ENCODE measurements around the gene CYP2W1.
"Not testable (repeated sequence)": the region's sequence is repeated elsewhere in the genome, so short reads cannot be mapped to it uniquely, and the experiment has no call there.

The CYP2W1 gene

DNA sequence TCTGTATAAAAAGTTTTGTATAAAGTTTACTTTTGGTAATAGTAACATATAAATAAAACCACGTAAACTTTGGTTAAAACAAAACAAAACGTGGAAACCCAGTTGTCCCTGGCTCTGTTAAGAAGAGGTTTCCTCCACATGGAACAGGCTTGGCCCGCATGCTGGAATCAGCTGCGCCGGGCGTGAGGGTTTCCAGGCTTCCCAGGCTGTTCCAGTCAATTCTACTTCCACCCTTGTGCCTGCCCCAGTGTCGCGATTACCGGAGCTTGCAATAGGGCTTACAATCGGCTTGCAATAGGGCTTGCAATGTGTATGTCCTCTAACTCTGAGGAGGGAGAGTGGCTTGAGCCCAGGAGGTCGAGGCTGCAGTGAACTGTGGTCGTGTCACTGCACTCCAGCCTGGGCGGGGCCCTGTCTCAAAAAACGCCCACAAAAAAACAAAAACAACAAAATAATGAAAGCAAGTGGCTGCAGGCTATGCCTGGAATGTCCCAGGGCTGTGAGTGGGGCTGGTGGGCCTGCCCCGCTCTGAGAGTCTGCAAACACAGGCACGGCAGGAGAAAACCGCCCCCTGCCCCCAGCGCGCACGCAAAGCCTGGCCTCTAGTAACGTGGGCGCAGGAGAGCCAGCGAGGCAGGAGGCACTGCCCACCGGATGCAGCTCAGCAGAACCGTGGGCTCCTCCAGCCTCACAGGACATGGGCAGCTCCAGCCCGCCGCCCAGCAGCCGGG, 16.3 kb downstream of the CYP2W1 start:
- no peak for DNase-seq

DNA sequence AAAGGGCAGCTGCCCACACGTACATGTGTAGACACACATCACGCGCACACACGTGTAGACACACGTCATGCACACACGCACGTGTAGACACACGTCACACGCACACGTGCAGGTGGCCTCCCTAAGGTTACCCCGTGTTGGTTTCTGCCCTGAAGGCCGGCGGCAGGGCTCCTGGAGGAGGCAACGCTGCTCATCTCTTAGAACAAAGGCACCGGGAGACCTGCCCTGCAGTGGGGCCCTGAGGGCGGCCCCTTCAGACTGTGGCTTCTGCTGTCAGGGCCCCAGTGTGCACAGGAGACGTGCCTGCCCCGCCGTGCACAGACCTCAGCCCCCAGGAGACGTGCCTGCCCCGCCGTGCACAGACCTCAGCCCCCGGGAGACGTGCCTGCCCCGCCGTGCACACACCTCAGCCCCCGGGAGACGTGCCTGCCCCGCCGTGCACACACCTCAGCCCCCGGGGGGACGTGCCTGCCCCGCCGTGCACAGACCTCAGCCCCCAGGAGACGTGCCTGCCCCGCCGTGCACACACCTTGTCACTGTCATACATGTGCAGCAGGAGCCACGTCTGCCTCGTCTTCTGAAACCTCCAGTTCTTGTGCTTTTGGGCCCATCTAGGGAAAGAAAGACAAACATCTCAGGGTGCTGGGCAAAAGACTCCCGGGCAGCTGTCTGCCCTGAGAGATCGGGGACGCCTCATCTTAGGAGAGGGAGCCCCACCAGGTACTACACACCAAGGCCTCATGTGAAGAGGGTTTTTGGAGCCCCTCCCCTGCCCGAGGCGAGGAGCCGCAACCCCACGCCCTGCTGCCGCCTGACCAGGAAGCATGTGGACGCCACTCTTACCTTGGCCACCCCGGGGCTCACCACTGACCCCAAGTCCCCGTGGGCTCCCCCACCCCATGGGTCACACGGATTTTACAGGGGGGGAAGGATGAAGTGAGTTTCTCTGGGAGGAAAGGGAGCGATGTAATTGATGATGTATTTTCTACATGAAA, 17.3 kb downstream of the CYP2W1 start:
- no peak for DNase-seq

DNA sequence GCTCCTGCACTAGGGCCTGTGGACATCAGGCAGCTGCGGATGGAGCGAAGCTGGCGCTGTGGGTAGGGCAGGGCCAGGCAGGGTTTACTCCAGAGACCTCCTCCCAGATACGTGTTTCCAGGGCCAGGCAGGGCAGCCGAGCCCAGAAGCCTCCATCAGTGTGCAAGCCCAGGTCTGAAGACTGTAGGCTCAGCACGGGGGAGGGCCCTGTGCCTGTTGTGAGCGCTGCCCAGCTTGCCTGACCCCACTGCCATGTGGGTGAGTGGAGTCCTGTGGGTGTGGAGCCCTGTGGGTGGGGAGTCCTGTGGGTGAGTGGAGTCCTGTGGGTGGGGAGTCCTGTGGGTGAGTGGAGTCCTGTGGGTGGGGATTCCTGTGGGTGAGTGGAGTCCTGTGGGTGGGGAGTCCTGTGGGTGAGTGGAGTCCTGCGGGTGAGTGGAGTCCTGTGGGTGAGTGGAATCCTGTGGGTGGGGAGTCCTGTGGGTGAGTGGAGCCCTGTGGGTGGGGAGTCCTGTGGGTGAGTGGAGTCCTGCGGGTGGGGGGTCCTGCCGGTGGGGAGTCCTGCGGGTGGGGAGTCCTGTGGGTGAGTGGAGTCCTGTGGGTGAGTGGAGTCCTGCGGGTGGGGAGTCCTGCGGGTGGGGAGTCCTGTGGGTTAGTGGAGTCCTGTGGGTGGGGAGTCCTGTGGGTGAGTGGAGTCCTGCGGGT, 18.2 kb downstream of the CYP2W1 start:
- not testable (repeated sequence) for DNase-seq

DNA sequence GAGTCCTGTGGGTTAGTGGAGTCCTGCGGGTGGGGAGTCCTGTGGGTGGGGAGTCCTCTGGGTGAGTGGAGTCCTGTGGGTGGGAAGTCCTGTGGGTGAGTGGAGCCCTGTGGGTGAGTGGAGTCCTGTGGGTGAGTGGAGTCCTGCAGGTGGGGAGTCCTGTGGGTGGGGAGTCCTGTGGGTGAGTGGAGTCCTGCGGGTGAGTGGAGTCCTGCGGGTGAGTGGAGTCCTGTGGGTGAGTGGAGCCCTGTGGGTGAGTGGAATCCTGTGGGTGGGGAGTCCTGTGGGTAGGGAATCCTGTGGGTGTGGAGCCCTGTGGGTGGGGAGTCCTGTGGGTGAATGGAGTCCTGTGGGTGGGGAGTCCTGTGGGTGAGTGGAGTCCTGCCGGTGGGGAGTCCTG, 19.0 kb downstream of the CYP2W1 start:
- not testable (repeated sequence) for DNase-seq

DNA sequence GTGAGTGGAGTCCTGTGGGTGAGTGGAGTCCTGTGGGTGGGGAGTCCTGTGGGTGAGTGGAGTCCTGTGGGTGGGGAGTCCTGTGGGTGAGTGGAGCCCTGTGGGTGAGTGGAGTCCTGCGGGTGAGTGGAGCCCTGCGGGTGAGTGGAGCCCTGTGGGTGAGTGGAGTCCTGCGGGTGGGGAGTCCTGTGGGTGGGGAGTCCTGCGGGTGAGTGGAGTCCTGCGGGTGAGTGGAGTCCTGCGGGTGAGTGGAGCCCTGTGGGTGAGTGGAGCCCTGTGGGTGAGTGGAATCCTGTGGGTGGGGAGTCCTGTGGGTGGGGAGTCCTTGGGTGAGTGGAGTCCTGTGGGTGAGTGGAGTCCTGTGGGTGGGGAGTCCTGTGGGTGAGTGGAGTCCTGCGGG, 19.5 kb downstream of the CYP2W1 start:
- DNase-seq, result not testable (repeated sequence)

DNA sequence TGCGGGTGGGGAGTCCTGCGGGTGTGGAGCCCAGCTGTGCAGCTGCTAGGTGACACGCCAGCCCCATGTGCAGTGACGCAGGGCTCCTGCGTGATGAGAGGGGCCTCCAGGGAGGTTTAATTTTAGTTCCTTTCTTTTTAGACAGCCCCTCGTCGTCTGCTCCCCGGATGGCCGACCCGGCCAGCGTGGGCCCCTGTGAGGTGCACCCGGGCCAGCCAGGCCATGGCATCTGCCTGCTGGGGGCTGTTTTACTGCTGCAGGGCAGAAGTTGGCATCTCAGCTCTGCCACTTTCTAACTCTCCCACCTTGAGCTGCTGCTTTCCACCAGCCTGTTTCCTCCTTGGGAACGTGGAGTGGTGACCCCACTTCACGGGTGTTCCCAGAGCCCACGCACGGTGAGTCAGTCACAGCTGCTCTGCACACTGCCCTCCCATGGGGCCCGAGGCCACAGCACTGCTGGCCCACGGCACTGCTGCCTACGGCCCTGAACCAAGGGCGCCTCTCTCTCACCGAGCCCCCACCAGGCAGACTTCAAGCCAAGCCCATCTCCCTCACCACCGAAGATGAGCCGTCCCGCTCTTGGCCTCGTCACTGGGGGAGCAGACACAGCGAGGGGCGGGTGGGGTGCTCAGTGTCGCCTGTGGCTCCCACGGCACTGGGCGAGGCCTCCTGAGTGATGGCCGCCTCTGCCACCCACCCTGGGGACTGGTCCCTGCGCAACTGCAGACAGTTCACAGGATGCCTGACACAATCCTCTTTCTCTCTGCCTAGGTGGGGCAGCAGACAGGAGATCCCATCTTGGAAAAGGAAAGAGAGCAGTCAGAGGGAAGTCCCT, 21.3 kb downstream of the CYP2W1 start:
- DNase-seq, result no peak

DNA sequence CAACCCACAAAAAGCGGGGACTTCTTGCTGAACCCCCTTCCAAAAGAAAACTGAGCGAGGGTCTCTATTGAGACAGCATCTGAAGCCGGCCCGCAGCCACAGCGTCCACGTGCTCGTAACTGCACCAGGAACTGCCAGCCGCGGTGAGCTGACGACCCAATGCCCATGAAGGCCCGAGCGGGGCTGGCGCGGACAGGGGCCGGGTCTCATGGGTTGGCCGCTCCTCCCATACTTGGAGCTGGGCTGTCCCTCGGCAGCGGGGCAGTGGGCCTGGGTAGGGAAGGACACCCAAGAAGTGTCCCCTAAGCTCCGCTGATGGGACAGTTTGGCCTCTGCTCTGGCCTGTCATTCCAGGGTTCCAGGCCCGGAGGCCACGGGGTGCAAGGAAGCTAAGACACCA, 22.3 kb downstream of the CYP2W1 start:
- no peak for DNase-seq

DNA sequence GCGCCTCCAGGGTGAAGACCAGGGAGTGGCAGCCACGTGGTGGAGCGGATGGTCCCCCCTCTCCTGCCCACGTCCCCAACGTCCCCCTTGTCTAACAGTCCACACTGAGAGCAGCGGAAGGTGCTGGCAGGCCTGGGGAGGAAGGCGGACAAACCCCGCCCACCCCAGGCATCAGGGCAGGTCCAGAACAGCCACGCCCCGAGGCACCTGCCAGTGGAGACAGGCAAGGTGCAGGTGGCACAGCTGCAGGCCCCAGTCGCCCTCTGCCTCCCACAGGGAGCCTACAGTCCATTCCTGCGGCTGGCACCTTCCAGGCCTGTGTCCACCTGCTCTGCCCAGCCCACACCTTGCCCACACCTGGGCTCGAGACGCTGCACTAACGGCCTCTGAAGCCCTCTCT, 24.9 kb downstream of the CYP2W1 start:
- no peak for DNase-seq

DNA sequence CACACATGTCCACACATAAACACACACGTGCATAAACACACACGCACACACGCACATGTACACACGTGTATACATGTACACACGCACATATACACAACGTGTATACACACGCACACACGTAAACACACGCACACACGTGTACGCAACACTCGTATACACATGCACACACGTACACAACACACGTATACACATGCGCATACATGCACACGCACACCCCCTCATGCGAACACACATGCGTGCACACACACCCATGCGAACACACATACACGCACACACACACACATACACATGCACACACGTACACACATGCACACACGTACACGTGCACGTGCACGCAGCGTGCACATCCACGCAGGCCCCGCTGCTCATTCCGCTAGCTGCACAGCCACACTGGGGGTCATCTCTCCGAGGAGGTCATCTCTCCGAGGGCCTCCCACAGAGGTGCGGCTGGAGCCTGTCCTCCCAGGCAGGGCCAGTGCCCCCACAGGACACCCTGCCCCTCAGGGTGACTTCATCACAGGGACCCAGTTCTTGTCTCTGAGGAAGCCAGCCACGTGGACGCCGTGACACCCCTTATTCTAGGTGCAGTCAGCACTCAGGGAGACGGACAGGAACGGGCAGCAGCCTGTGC, 25.9 kb downstream of the CYP2W1 start:
- no peak for DNase-seq

DNA sequence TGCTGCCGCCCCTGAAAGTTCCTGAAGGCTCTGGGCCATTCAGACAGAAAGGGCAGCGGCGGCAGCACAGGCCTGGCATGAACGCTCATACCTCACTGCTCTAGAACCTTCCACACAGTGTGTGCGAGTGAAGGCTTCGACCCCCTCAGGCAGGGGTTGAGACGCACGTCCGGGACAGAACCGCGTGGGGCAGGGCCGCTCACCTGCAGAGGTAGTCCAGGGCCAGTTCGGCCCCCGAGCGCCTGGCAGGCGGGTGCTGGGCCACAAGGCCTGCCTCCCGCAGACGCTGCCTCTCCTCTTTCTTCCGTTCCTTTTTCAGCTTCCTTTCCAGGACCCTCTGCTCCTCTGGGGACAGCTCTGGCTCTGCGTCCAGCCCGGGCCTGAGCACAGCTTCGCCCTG, 26.8 kb downstream of the CYP2W1 start:
- no peak for DNase-seq

DNA sequence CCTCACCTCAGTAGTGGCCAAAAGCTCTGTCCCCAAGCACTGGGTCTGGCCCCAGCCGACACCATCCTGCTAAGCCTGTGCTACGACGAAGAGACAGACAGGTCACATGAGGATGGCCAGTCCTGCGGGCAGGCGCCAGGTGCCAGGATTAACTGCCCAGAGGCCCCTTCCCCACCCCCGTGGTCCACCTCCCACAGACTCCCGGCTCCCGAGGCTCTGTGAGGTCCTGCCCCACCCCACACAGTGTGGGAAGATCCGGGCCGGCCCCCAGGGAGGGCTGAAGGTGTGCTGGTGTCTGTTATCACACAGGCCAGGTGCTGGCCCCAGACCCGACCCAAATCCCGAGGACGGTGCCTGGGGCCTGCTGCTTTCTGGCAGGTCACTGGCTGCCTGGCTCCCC, 27.2 kb downstream of the CYP2W1 start:
- DNase-seq, result no peak

DNA sequence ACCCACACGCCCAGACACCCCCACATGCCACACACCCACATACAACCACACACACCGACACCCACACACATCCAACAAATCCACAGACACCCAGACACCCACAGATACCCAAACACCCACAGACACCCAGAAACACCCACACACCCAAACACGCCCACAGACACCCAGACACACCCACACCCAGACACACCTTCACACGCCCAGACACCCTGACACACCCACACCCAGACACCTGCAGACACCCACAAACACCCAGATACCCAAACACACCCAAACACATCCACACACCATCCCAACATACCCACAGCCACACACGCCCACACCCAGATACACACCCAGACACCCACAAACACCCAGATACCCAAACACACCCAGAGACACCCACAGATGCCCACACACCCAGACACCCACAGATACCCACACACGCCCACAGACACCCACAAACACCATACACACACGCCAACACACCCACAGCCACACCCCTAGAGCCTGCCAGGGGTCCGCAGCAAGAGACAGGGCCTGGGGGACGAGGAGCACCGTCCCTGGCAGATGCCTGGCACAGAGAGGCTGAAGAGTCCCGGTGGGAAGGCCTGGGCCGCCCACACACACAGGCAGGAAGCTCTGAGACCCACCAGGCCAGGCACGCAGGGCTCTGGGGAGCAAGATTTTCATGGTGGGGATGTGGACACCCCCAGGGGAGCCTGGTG, 28.5 kb downstream of the CYP2W1 start:
- DNase-seq, result no peak

DNA sequence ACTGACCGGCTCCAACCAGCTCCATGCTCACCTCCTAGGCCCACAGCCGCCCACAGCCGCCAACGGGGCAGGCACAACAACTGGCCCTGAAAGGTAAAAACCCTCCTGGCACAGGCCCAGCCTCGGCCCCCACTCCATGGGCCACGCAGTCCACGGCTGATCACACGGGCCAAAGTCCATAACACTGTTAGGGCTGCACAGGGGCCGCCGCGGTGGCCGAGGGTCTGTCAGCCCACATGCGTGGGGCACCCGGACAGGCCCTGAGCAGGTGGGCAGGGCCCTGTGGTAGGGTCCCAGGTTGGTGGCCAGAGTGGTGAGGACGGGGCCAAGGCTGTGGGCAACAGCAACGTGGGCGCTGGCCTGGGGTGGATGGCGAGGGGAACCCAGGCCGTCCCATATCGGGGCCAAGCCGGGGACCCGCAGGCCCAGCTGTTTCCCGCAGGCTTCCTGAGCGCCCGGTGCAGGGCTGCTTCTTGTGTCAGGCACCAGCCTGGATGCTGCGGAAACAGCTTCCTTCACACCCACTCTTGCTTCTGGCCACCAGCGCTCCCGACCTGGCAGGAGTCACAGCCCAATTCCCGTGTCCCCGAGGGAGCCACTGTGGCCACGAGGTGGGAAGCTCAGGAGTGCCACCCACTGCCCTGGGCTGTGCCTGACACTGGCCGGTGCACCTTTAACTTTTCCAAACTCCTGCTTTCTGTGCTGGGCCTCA, 29.2 kb downstream of the CYP2W1 start:
- no peak for DNase-seq

DNA sequence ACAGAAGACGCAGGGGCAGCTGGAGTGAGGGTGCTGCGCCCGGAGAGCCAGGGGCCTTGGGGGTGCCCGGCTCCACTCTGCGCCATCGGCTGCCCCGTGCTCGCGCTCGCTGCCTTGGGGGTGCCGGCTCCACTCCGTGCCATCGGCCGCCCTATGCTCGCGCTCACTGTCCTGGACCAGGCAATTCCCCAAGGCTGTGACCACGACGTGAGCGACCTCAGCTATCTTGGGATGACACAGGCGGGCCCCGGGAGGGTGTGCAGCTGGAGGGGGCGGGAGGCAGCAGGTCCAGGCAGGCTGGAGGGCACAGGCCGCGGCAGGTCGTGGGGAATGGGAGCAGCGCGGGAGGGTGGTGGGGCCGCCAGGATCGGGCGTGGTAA, 29.7 kb downstream of the CYP2W1 start:
- no peak for DNase-seq

DNA sequence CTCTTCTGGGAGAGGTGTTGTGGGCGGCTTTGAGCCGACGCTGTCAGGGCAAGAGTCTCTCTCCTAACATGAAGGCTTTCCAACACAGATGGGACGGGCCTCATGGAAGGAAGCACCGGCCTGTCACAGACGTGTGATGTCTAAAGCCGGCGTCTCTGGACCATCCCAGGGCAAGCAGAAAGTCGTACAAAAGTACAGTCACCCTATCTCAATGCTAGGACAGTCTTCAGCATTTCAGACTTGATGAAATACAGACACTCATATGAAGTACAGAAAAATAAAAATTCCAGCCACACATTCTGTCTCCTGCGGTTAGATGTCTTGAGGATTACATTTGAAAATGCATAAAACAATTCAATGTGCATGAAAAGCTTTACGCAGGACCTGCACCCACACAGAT, 30.6 kb downstream of the CYP2W1 start:
- no peak for DNase-seq

DNA sequence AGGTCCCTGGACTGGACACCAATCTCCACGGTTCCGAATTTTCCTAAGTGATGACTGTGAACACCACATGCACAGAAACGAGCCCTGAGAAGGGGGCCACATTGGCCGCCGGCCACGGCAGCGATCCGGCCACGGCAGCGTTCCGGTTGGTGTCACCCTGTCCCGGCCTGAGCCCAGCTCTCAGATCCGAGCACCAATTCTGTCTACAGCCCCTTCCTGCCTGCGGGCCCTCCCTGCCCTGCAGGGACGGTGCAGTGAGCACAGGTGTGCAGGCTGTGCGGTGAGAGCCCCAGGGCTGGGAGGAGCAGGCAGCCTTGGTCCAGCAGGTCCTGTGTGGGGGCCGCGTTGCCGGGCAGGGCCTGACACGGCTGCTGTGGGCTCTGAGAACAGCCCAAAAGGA, 31.7 kb downstream of the CYP2W1 start:
- DNase-seq, result no peak

DNA sequence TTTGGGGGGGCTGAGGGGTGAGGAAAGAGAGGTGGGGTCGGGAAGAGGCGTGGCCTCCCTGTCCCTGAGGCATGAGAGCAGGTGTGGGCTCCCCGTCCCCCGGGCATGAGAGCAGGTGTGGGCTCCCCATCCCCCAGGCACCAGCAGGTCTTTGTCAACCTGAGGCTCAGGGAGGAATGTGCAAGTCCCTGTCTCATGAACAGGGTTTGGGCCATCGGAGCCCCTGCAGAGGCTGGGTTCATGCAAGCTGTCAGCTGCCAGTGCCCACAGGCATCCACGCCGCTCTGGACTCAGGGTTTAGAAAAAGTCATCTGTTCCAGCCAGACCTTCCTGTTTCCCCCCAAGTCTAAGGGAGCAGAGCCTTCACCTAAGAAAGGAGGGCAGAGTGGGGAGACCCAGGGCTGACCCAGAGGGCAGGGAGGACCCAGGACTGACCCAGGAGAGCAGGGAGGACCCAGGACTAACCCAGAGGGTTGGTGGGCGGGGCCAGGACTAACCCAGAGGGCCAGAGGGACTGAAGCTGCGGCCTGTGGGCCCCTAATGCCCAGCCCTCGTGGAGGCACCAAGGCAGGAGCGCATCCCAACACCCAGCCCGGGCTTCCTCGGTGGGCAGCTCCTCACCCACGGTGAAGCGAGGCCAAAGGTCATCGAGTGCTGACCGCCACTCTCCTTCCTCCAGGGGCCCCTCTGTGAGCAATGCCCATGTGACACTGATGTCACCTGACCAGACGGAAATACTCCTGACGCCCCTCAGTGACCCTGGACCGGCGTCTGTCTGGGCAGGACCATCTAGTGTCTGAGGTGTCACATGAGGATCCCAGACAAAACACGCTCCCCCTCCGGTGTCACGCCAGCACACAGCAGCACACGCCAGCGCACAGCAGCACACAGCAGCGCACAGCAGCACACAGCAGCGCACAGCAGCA, 32.5 kb downstream of the CYP2W1 start:
- no peak for DNase-seq

DNA sequence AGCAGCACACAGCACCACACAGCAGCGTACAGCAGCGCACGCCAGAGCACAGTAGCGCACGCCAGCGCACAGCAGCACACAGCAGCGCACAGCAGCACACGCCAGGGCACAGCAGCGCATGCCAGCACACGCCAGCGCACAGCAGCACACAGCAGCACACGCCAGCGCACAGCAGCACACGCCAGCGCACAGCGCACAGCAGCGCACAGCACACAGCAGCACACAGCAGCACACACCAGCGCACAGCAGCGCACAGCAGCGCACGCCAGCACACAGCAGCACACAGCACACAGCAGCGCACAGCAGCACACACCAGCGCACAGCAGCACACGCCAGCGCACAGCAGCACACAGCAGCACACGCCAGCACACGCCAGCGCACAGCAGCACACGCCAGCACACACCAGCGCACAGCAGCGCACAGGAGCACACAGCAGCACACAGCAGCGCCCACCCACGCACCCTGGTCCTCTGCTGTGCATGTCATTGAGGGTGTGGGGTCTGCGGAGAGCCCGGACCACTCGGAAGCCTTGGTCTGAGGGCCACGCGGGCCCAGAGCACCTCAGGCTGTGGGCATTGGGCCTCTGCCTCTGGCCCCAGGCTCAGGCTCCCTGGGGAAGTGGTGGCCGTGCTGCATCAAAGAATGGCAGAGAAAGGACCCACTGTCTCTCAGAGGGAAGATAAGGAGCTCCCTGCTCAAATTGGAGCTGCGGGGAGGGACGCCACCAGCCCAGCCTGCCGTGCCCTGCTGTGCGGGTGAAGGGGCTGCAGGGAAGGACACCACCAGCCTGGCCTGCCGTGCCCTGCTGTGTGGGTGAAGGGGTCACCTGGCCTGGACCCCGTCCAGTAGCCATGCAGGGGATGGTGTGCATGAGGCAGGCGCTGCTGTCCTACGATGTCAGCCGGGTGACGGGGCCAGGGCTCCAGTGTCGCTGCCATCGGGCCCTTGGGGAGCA, 33.9 kb downstream of the CYP2W1 start:
- DNase-seq, result no peak

Measured in NCI-H187 (cell line).